ENCODE results near the gene JAM3.

- TF ChIP-seq CBX5 (IDR thresholded peaks at IDR 0.05; ENCODE audit: low read depth): no peak
- no peak for TF ChIP-seq GABPA (IDR thresholded peaks at IDR 0.05; ENCODE audit: low read depth)
- no peak for TF ChIP-seq CEBPB (IDR thresholded peaks at IDR 0.05; ENCODE audit: borderline replicate concordance in 1 of 2, low read depth in 2 of 2, low read length in 2 of 2)
- TF ChIP-seq POLR2A (IDR thresholded peaks at IDR 0.05; ENCODE audit: low read depth, low read length): no peak
- no peak for TF ChIP-seq GATAD2B (conservative IDR thresholded peaks at IDR 0.05; ENCODE audit: low read depth)
These were observed 87.3 kb downstream of the JAM3 start for GRCh38 chr11:134155946-134156865.

Data from GM12878 (cell line).